IMR-90 (cell line): ENCODE data around the gene MYL11. TPM values are rescaled to one million over a fixed set of nuclear protein-coding genes. Genes with fewer than 3 reads are reported as not detected.
A peak's percentile ranks its signal among the peaks of the same experiment; 100 is the strongest.

Experiments used
- ATAC-seq: fragments of 200-7000 bp; cut with Tn5 transposase; 2 replicates; pipeline ENCODE4 v1.9.1; 2020; ENCODE audit warnings: low read depth, mild to moderate bottlenecking, moderate library complexity
- BruUV-seq: library from RNA; stranded (reverse); fragments of 400-500 nt; replicated peaks from 2 replicates; lab custom pipeline; 2021; lab: Mats Ljungman, UMichigan
- CTCF ChIA-PET: fragments of 300-600 bp; formaldehyde crosslinking; extraction: SDS; loops from one replicate; lab custom pipeline; 2021; ENCODE audit warnings: antibody characterized with exemption; lab: Yijun Ruan, JAX
- POLR2A ChIA-PET: fragments of 300-600 bp; sonication (Branson Sonifier 250); formaldehyde crosslinking; loops from one replicate; lab custom pipeline; 2022; ENCODE audit warnings: antibody characterized with exemption; ENCODE audit not compliant: unreplicated experiment; lab: Charles Lee
- DNase-seq: peaks from one replicate; pipeline ENCODE4 v3.0.0; 2013
- H2AFZ ChIP-seq: replicated peaks from 2 replicates; pipeline ENCODE3; 2013; ENCODE audit warnings: low read length, mild to moderate bottlenecking; ENCODE audit not compliant: poor library complexity
- H2AK5ac ChIP-seq: 2 replicates; pipeline ENCODE4 v1.6.1; 2013; ENCODE audit warnings: low read depth, low read length, inconsistent platforms
- H2AK9ac ChIP-seq: replicated peaks from 2 replicates; pipeline ENCODE3; 2013; ENCODE audit warnings: mild to moderate bottlenecking, low read depth, low read length, moderate library complexity; ENCODE audit not compliant: poor library complexity
- H2BK120ac ChIP-seq: 2 replicates; pipeline ENCODE4 v1.6.1; 2013; ENCODE audit warnings: low read depth, low read length, inconsistent platforms
- H2BK15ac ChIP-seq: 3 replicates; pipeline ENCODE4 v1.6.1; 2013; ENCODE audit warnings: low read depth, low read length, inconsistent platforms
- H2BK20ac ChIP-seq: 2 replicates; pipeline ENCODE4 v1.6.1; 2013; ENCODE audit warnings: low read depth, mild to moderate bottlenecking, inconsistent platforms, low read length, moderate library complexity
- H2BK5ac ChIP-seq: 2 replicates; pipeline ENCODE4 v1.6.1; 2013; ENCODE audit warnings: mild to moderate bottlenecking, low read depth, low read length, inconsistent platforms; ENCODE audit not compliant: poor library complexity, severe bottlenecking
- H3K14ac ChIP-seq: replicated peaks from 2 replicates; pipeline ENCODE4 v1.6.1; 2013; ENCODE audit warnings: low read depth, low read length, inconsistent platforms
- H3K18ac ChIP-seq: 2 replicates; pipeline ENCODE4 v1.6.1; 2013; ENCODE audit warnings: low read depth, low read length, control low read depth
- H3K23ac ChIP-seq: 2 replicates; pipeline ENCODE4 v1.6.1; 2013; ENCODE audit warnings: low read depth, low read length, inconsistent platforms
- H3K27ac ChIP-seq: 2 replicates; pipeline ENCODE4 v1.5.1; 2013; ENCODE audit warnings: mild to moderate bottlenecking, control low read depth, low read length; ENCODE audit not compliant: insufficient read depth
- H3K27me3 ChIP-seq: 2 replicates; pipeline ENCODE4 v1.6.1; 2013; ENCODE audit warnings: low read length; ENCODE audit not compliant: control insufficient read depth, insufficient read depth
- H3K36me3 ChIP-seq: 2 replicates; pipeline ENCODE4 v1.6.1; 2013; ENCODE audit warnings: low read length, mixed read lengths; ENCODE audit not compliant: control insufficient read depth, insufficient read depth
- H3K4ac ChIP-seq: 2 replicates; pipeline ENCODE4 v1.6.1; 2013; ENCODE audit warnings: low read depth, low read length, inconsistent platforms
- H3K4me1 ChIP-seq: 2 replicates; pipeline ENCODE4 v1.6.1; 2013; ENCODE audit warnings: low read length, mixed read lengths; ENCODE audit not compliant: control insufficient read depth, insufficient read depth
- H3K4me2 ChIP-seq: 2 replicates; pipeline ENCODE4 v1.6.1; 2013; ENCODE audit warnings: low read depth, mild to moderate bottlenecking, control low read depth, low read length, moderate library complexity
- H3K4me3 ChIP-seq: 2 replicates; pipeline ENCODE4 v1.5.1; 2013; ENCODE audit warnings: low read depth, mild to moderate bottlenecking, control low read depth, low read length, moderate library complexity; ENCODE audit not compliant: insufficient read depth
- H3K56ac ChIP-seq: 2 replicates; pipeline ENCODE4 v1.6.1; 2013; ENCODE audit warnings: low read length, inconsistent platforms; ENCODE audit not compliant: insufficient read depth; ENCODE audit errors: extremely low read depth
- H3K79me1 ChIP-seq, 2 experiments: 2 replicates each; pipeline ENCODE4 v1.6.1; 2013; ENCODE audit warnings: low read length in 2 of 2, inconsistent platforms in 1 of 2, low read depth in 1 of 2
- H3K9ac ChIP-seq: 2 replicates; pipeline ENCODE4 v1.6.1; 2013; ENCODE audit warnings: low read depth, low read length, control low read depth
- H3K9me1 ChIP-seq: 2 replicates; pipeline ENCODE4 v1.6.1; 2013; ENCODE audit warnings: low read length, inconsistent platforms; ENCODE audit not compliant: insufficient read depth
- H3K9me3 ChIP-seq: 2 replicates; pipeline ENCODE4 v1.6.1; 2013; ENCODE audit warnings: low read length; ENCODE audit not compliant: control insufficient read depth, insufficient read depth
- H4K20me1 ChIP-seq: 2 replicates; pipeline ENCODE4 v1.6.1; 2013; ENCODE audit warnings: low read length, inconsistent platforms; ENCODE audit not compliant: insufficient read depth
- H4K5ac ChIP-seq: 2 replicates; pipeline ENCODE4 v1.6.1; 2013; ENCODE audit warnings: mild to moderate bottlenecking, low read depth, low read length, control low read depth
- H4K8ac ChIP-seq, 2 experiments: 2 replicates each; pipeline ENCODE4 v1.6.1; 2013; ENCODE audit warnings: low read depth in 2 of 2, low read length in 2 of 2, control low read depth in 1 of 2, inconsistent platforms in 1 of 2
- H4K91ac ChIP-seq: 2 replicates; pipeline ENCODE4 v1.6.1; 2013; ENCODE audit warnings: low read depth, low read length, inconsistent platforms; ENCODE audit not compliant: insufficient read depth
- BHLHE40 ChIP-seq: fragments of 150-350 bp; IDR thresholded peaks from 2 replicates; pipeline ENCODE4 v1.6.1; 2016; ENCODE audit warnings: mild to moderate bottlenecking, low read depth, low read length
- MAZ ChIP-seq: IDR thresholded peaks from 2 replicates; pipeline ENCODE4 v1.6.1; 2012; ENCODE audit warnings: low read depth, mild to moderate bottlenecking, low read length, improper control_type of control experiment, moderate library complexity, borderline replicate concordance
- MXI1 ChIP-seq: IDR thresholded peaks from 2 replicates; pipeline ENCODE4 v1.6.1; 2012; ENCODE audit warnings: low read depth, mild to moderate bottlenecking, low read length, moderate library complexity, borderline replicate concordance
- RFX5 ChIP-seq: IDR thresholded peaks from 2 replicates; pipeline ENCODE4 v1.8.0; 2012; ENCODE audit warnings: low read depth, mild to moderate bottlenecking, low read length, moderate library complexity
- USF2 ChIP-seq: fragments of 150-350 bp; IDR thresholded peaks from 2 replicates; pipeline ENCODE4 v1.6.1; 2017; ENCODE audit warnings: mild to moderate bottlenecking, antibody characterized with exemption, low read length, low read depth
- WGBS, 2 experiments: methylation state at CpG; one replicate each; pipeline versions ENCODE4 v1.1.5 to v1.1.7; 2013; ENCODE audit warnings: missing lambda C conversion rate in 2 of 2; ENCODE audit not compliant: insufficient read length in 1 of 2; ENCODE audit errors: extremely low coverage in 2 of 2; 5-methylcytosine and 5-hydroxymethylcytosine counted together
- dilution Hi-C: fragments of 300-500 bp; cut with HindIII; formaldehyde crosslinking; loops from one replicate; pipeline ENCODE4 v1.14.3; 2018; ENCODE audit warnings: low sequenced_read_pairs; ENCODE audit not compliant: unreplicated experiment
- in situ Hi-C: fragments of 300-500 bp; cut with MboI; formaldehyde crosslinking; loops from 3 replicates; pipeline ENCODE4 v1.14.3; 2019; ENCODE audit warnings: low sequenced_read_pairs, inconsistent platforms, mixed read lengths
- intact Hi-C: fragments of 100-400 bp; cut with micrococcal nuclease; formaldehyde crosslinking; loops from 2 replicates; pipeline ENCODE4 v1.10.0; 2022
- polyA plus RNA-seq, 3 experiments: library from polyadenylated mRNA; depleted of rRNA; stranded (reverse); fragments of >200 nt; gene quantifications; 2 replicates each; pipeline ENCODE4 v1.2.3, GENCODE V29; 2012; ENCODE audit warnings: low replicate concordance in 1 of 3
- total RNA-seq: library from RNA; depleted of rRNA; stranded (reverse); fragments of >200 nt; gene quantifications from 2 replicates; pipeline ENCODE4 v1.2.3, GENCODE V29; 2012
- TF ChIP-seq, protein P1 (sequence below): fragments of 150-350 bp; IDR thresholded peaks from 2 replicates; pipeline ENCODE4 v1.6.1; 2016; ENCODE audit warnings: low read depth, mild to moderate bottlenecking, low read length, moderate library complexity, borderline replicate concordance

MYL11 gene
- total and polyA plus RNA-seq, 2 of the 4 experiments (the other 2 are of a cell fraction) = 1.1 TPM; not detected in 1

- Histone ChIP-seq H3K23ac (peak overlapping the region; percentile 77; the same call in 1 of the 2 replicates), H3K4me1 (no peaks in the 10 kb centered on the region), H2AK9ac (peak overlapping the region; percentile 82), H3K4me3 (peak overlapping the region; percentile 65), H3K79me1 (peaks cover 0 to 26% of the 10 kb centered on the region in 2 experiments; a peak in 2 of 4 replicates), H4K91ac (no peak overlapping the region), H4K20me1 (peaks cover 9% of the 10 kb centered on the region), H3K4me2 (peak overlapping the region; percentile 68), H2AFZ (peak overlapping the region; percentile 95), H3K27me3 (no peaks in the 10 kb centered on the region), H3K9me1 (peaks cover 6% of the 10 kb centered on the region; the same call in 1 of the 2 replicates), H2BK120ac (no peak overlapping the region), H3K9me3 (no peaks in the 10 kb centered on the region), H2AK5ac (no peak overlapping the region), H3K9ac (peak overlapping the region; percentile 38; the same call in 1 of the 2 replicates), H4K5ac (peak overlapping the region; percentile 40; the same call in 1 of the 2 replicates), H3K18ac (no peak overlapping the region), H4K8ac (peak overlapping the region in 1 of 2 experiments; percentile 80; a peak in 1 of 4 replicates), H2BK15ac (no peak overlapping the region), H3K14ac (no peak overlapping the region), H3K36me3 (peaks cover 16% of the 10 kb centered on the region), H2BK20ac (no peak overlapping the region), H3K27ac (no peak overlapping the region; the same call in 1 of the 2 replicates), H2BK5ac (peak overlapping the region; percentile 6), H3K4ac (peak overlapping the region; percentile 47; the same call in 1 of the 2 replicates), H3K56ac (no peak overlapping the region)
- intact Hi-C loops = no loop called here
- 5% methylated on average over 101 of the region's 140 CpGs; no CpG with 5 or more reads in 1 of the 2 experiments for WGBS, 2 experiments
- DNase-seq = peak; percentile 88
- dilution Hi-C loops = no loop called here
- 0 out of 2 replicates have a peak, but pooled peaks have one; percentile 19 for TF ChIP-seq MAZ
- TF ChIP-seq BHLHE40 = peak; percentile 96
- peak; percentile 46 for TF ChIP-seq USF2
- TF ChIP-seq RFX5 = no peak
- TF ChIP-seq, protein P1, sequence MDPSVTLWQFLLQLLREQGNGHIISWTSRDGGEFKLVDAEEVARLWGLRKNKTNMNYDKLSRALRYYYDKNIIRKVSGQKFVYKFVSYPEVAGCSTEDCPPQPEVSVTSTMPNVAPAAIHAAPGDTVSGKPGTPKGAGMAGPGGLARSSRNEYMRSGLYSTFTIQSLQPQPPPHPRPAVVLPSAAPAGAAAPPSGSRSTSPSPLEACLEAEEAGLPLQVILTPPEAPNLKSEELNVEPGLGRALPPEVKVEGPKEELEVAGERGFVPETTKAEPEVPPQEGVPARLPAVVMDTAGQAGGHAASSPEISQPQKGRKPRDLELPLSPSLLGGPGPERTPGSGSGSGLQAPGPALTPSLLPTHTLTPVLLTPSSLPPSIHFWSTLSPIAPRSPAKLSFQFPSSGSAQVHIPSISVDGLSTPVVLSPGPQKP = no peak
- peak; percentile 50; the same call in 1 of the 2 replicates for TF ChIP-seq MXI1
- no TSS peak for BruUV-seq
- in situ Hi-C loops = loop anchor here (25.0 kb wide), 1 partner anchor 230 kb away; the partner anchor contains the start of genes BOLA2B, CORO1A, SLX1A and SULT1A3
- peak; percentile 91 for ATAC-seq
- POLR2A ChIA-PET = interaction anchor here (0.5 kb wide), 1 partner anchor 10 kb away, joined by 3 read pairs; the partner anchor contains the start of gene ZNF771
- CTCF ChIA-PET = interaction anchor here (0.7 to 0.8 kb wide), 3 partner anchors 8 to 211 kb away, joined by 3 to 4 read pairs (median 3); partner anchors contain the start of gene DCTPP1
Measured at GRCh38 chr16:30417529-30418349, 43.1 kb downstream of the MYL11 start.
